ENCODE data around the gene PLA2G12B.

Gene PLA2G12B

GRCh38 chr10:72943498-72944234 lies 10.9 kb downstream of the PLA2G12B start:
- H3K36me3 ChIP-seq (ENCODE audit: low read depth) = no peaks in the 10 kb centered on the region
- TF ChIP-seq CTCF (IDR thresholded peaks at IDR 0.05; ENCODE audit: poor library complexity, severe bottlenecking) = no peak
- H3K9me3 ChIP-seq (ENCODE audit: severe bottlenecking) = no peaks in the 10 kb centered on the region
- no peak overlapping the region for H3K4me3 ChIP-seq (ENCODE audit: severe bottlenecking)
- no peak overlapping the region for H3K27ac ChIP-seq (ENCODE audit: poor library complexity, severe bottlenecking)
- H3K4me1 ChIP-seq (ENCODE audit: insufficient read depth, poor library complexity, severe bottlenecking) = no peaks in the 10 kb centered on the region
- no peaks in the 10 kb centered on the region for H3K27me3 ChIP-seq (ENCODE audit: insufficient read depth, poor library complexity, severe bottlenecking)
- DNase-seq (ENCODE audit: low spot score) (no peak), ATAC-seq (ENCODE audit: low read depth) (no peak)

GRCh38 chr10:72935361-72935760 lies 19.2 kb downstream of the PLA2G12B start:
- H3K9me3 ChIP-seq (ENCODE audit: severe bottlenecking) = no peaks in the 10 kb centered on the region
- no peaks in the 10 kb centered on the region for H3K27me3 ChIP-seq (ENCODE audit: insufficient read depth, poor library complexity, severe bottlenecking)
- DNase-seq (ENCODE audit: low spot score) = no peak
- no peak for TF ChIP-seq CTCF (IDR thresholded peaks at IDR 0.05; ENCODE audit: poor library complexity, severe bottlenecking)
- H3K27ac ChIP-seq (ENCODE audit: poor library complexity, severe bottlenecking) = no peak overlapping the region
- no peaks in the 10 kb centered on the region for H3K4me1 ChIP-seq (ENCODE audit: insufficient read depth, poor library complexity, severe bottlenecking)
- H3K4me3 ChIP-seq (ENCODE audit: severe bottlenecking) = no peak overlapping the region
- H3K36me3 ChIP-seq (ENCODE audit: low read depth) = no peaks in the 10 kb centered on the region
- no peak for ATAC-seq (ENCODE audit: low read depth)

- H3K4me3 ChIP-seq (ENCODE audit: severe bottlenecking) = no peak overlapping the region
- no peak for TF ChIP-seq CTCF (IDR thresholded peaks at IDR 0.05; ENCODE audit: poor library complexity, severe bottlenecking)
- no peaks in the 10 kb centered on the region for H3K4me1 ChIP-seq (ENCODE audit: insufficient read depth, poor library complexity, severe bottlenecking)
- H3K27ac ChIP-seq (ENCODE audit: poor library complexity, severe bottlenecking) = no peak overlapping the region
- no peaks in the 10 kb centered on the region for H3K27me3 ChIP-seq (ENCODE audit: insufficient read depth, poor library complexity, severe bottlenecking)
- ATAC-seq (ENCODE audit: low read depth) = no peak
- no peak for DNase-seq (ENCODE audit: low spot score)
- H3K9me3 ChIP-seq (ENCODE audit: severe bottlenecking) = no peaks in the 10 kb centered on the region
- no peaks in the 10 kb centered on the region for H3K36me3 ChIP-seq (ENCODE audit: low read depth)
Measured at GRCh38 chr10:72932259-72933015, 22.2 kb downstream of the PLA2G12B start.

DNA sequence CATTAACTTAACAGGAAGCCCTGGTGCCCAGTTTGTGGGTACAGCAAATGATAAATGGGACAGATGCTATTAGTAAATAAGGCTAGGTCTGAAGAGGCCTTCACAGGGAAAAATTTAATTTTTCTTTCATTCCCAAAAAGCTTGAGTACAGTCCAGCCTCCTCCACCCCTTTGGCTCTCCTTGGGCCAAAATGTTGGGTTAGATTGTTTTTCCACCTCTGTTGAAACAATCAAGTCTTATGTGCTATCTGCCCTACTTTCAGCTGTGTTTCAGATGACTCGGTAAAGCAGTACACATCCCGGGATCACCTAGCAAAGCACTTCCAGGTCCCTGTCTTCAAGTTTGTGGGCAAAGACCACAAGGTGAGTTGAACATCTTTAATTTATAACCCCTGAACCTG lies 24.3 kb downstream of the PLA2G12B start:
- no peaks in the 10 kb centered on the region for H3K36me3 ChIP-seq (ENCODE audit: low read depth)
- H3K9me3 ChIP-seq (ENCODE audit: severe bottlenecking) = no peaks in the 10 kb centered on the region
- ATAC-seq (ENCODE audit: low read depth) (no peak), DNase-seq (ENCODE audit: low spot score) (no peak)
- no peak overlapping the region for H3K27ac ChIP-seq (ENCODE audit: poor library complexity, severe bottlenecking)
- no peak for TF ChIP-seq CTCF (IDR thresholded peaks at IDR 0.05; ENCODE audit: poor library complexity, severe bottlenecking)
- no peaks in the 10 kb centered on the region for H3K4me1 ChIP-seq (ENCODE audit: insufficient read depth, poor library complexity, severe bottlenecking)
- H3K27me3 ChIP-seq (ENCODE audit: insufficient read depth, poor library complexity, severe bottlenecking) = no peaks in the 10 kb centered on the region
- H3K4me3 ChIP-seq (ENCODE audit: severe bottlenecking) = no peak overlapping the region

- no peaks in the 10 kb centered on the region for H3K9me3 ChIP-seq (ENCODE audit: severe bottlenecking)
- no peak for ATAC-seq (ENCODE audit: low read depth)
Measured at GRCh38 chr10:72928798-72929197, 25.8 kb downstream of the PLA2G12B start.

More at GRCh38 chr10:72928798-72929197, 25.8 kb downstream of the PLA2G12B start:
- no peak for DNase-seq (ENCODE audit: low spot score)
- Histone ChIP-seq H3K36me3 (ENCODE audit: low read depth) (no peaks in the 10 kb centered on the region), H3K27me3 (ENCODE audit: insufficient read depth, poor library complexity, severe bottlenecking) (no peaks in the 10 kb centered on the region), H3K27ac (ENCODE audit: poor library complexity, severe bottlenecking) (no peak overlapping the region), H3K4me3 (ENCODE audit: severe bottlenecking) (no peak overlapping the region), H3K4me1 (ENCODE audit: insufficient read depth, poor library complexity, severe bottlenecking) (no peaks in the 10 kb centered on the region)
- no peak for TF ChIP-seq CTCF (IDR thresholded peaks at IDR 0.05; ENCODE audit: poor library complexity, severe bottlenecking)
